GOT3 (cell line): ENCODE data around the gene ZNF217.
"Not testable (repeated sequence)": the region's sequence is repeated elsewhere in the genome, so short reads cannot be mapped to it uniquely, and the experiment has no call there.

ENCODE experiments used
- DNase-seq: peaks from one replicate; lab custom pipeline; 2025; ENCODE audit warnings: mixed read lengths; lab: John Stamatoyannopoulos, UW

ZNF217 gene

GRCh38 chr20:53530440-53530839, 63.2 kb downstream of the ZNF217 start:
- DNase-seq, result no peak

DNA sequence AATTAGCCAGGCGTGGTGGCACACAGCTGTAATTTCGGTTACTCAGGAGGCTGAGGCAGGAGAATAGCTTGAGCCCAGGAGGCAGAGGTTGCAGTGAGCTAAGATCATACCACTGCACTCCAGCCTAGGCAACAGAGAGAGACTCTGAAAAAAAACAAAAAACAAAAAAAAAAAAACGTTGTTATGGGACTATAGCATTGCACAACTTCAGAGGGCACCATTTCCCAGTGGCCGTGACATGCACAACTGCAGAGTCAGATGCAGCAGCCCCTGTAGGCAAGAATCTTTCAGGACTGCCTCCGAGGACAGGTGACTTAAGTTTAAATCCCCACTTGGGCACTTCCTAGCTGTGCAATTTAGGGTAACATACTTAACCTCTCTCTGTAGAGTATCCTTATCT, 64.0 kb downstream of the ZNF217 start:
- no peak for DNase-seq

DNA sequence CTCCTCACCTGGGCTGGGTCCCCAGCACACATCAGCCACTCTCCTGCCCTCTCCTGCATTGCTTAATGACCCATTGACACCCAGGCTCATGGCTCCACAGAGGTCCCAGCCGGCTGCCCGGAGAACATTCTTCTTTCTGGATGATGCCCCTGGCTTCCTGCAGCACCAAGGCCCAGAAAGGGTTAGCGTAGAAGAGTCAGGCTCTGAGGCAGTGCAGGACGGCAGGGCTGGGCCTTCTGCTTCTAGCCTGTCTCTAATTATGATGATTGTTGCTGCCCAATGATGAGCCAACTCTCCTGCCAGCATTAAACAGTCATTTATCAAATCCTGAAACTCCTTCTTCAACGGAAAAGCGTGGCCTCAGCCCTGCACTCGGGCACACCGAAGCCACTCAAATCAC, 66.4 kb downstream of the ZNF217 start:
- no peak for DNase-seq

GRCh38 chr20:53524589-53525312, 68.9 kb downstream of the ZNF217 start:
- DNase-seq, result no peak

DNA sequence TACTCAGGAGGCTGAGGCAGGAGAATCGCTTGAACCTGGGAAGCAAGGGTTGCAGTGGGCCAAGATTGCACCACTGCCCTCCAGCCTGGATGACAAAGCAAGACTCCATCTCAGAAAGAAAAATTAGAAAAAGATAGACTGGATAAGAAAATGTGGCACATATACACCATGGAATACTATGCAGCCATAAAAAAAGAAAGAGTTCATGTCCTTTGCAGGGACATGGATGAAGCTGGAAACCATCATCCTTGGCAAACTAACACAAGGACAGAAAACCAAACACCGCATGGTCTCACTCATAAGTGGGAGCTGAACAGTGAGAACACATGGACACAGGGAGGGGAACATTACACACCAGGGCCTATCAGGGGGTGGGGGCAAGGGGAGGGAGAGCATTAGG, 70.0 kb downstream of the ZNF217 start:
- not testable (repeated sequence) for DNase-seq

DNA sequence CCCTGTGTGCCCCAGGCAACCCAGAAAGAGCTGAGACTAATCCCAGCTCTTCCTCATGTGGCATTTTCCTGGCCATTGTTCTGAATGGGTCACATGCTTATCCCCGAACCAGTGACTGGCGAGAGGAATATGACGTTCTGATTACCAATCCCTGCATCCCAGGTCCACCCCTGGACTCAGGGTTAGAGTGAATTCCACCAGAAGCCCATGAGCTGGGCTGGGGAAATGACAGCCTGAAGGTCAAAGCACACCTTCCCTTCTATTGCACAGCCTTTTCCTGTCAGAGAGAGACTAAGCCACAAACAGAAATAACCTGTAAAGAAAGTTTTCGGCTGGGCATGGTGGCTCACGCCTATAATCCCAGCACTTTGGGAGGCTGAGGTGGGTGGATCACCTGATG, 70.9 kb downstream of the ZNF217 start:
- DNase-seq, result no peak

GRCh38 chr20:53522026-53522425, 71.6 kb downstream of the ZNF217 start:
- DNase-seq, result no peak

GRCh38 chr20:53521421-53521820, 72.2 kb downstream of the ZNF217 start:
- DNase-seq, result not testable (repeated sequence)

DNA sequence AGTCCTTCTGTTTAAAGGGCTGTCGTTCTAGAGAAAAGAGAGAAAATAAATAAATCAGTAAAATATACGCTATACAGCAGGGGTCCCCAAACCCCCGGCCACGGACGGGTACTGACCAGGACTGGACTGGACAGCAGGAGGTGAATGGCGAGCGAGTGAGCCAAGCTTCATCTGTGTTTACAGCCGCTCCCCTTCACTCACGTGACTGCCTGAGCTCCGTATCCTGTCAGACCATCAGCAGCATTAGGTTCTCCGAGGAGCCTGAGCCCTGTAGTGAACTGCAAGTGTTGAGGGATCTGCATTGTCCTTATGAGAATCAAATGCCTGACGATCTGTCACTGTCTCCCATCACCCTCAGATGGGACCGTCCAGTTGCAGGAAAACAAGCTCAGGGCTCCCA, 76.5 kb downstream of the ZNF217 start:
- DNase-seq, result no peak
